Uterus (tissue), 4 donors: ENCODE measurements around the gene TTC34. TPM values are rescaled to one million over a fixed set of nuclear protein-coding genes. Genes with fewer than 3 reads are reported as not detected.

Experiments
- DNase-seq, 2 donors: peaks; one replicate each; pipeline ENCODE4 v3.0.0-alpha.2; 2019 to 2020
- H3K27ac ChIP-seq, 2 donors: fragments of 200-600 bp; sonication (generic); 1 replicate in 1 of 2; 2 replicates in 1 of 2; pipeline ENCODE4 v1.5.1; 2016 to 2018
- H3K27me3 ChIP-seq, 2 donors: fragments of 200-600 bp; sonication (generic); one replicate each; pipeline ENCODE4 v1.5.1; 2018 to 2019; ENCODE audit warnings: control low read depth in 1 of 2
- H3K36me3 ChIP-seq, 2 donors: fragments of 200-600 bp; sonication (generic); one replicate each; pipeline ENCODE4 v1.5.1; 2019; ENCODE audit warnings: control low read depth in 1 of 2
- H3K4me1 ChIP-seq, 2 donors: fragments of 200-600 bp; sonication (generic); one replicate each; pipeline ENCODE4 v1.5.1; 2018 to 2019; ENCODE audit warnings: control low read depth in 1 of 2
- H3K4me3 ChIP-seq, 2 donors: fragments of 200-600 bp; sonication (generic); 1 replicate in 1 of 2; 2 replicates in 1 of 2; pipeline ENCODE4 v1.5.1; 2018 to 2019; ENCODE audit warnings: mild to moderate bottlenecking in 1 of 2
- H3K9me3 ChIP-seq, 2 donors: fragments of 200-600 bp; sonication (generic); one replicate each; pipeline ENCODE4 v1.5.1; 2019; ENCODE audit warnings: control low read depth in 1 of 2
- POLR2A ChIP-seq, 2 donors: fragments of 450-650 bp; IDR thresholded peaks; one replicate each; pipeline ENCODE4 v1.6.1; 2016; ENCODE audit warnings: antibody characterized with exemption in 2 of 2, mild to moderate bottlenecking in 1 of 2, moderate library complexity in 1 of 2
- intact Hi-C: fragments of 100-400 bp; cut with DNase I; formaldehyde crosslinking; loops from one replicate; pipeline ENCODE4 v1.15.1; 2023; ENCODE audit warnings: low total_unique reads
- total RNA-seq, 4 donors: library from RNA; depleted of rRNA in 3 of 4; stranded (reverse); fragments of >200 nt in 3 of 4; gene quantifications; one replicate each; pipeline versions ENCODE4 v1.1.0 to v1.2.4, GENCODE V29; 2014 to 2023
- TF ChIP-seq, protein P1 (sequence below), 4 experiments: fragments of 200-600 bp in 2 of 4; fragments of 450-650 bp in 2 of 4; sonication (generic) in 2 of 4; IDR thresholded peaks; one replicate each; pipeline ENCODE4 v1.5.1; 2016 to 2019; ENCODE audit warnings: antibody characterized with exemption in 4 of 4, mild to moderate bottlenecking in 2 of 4, moderate library complexity in 1 of 4
- donor health status: DM: yes; HTN: yes; CAD: no.

TTC34 gene
- total RNA-seq, 4 donors from 2014 or later = 0.29 to 2.9 (median 0.43) TPM

DNA sequence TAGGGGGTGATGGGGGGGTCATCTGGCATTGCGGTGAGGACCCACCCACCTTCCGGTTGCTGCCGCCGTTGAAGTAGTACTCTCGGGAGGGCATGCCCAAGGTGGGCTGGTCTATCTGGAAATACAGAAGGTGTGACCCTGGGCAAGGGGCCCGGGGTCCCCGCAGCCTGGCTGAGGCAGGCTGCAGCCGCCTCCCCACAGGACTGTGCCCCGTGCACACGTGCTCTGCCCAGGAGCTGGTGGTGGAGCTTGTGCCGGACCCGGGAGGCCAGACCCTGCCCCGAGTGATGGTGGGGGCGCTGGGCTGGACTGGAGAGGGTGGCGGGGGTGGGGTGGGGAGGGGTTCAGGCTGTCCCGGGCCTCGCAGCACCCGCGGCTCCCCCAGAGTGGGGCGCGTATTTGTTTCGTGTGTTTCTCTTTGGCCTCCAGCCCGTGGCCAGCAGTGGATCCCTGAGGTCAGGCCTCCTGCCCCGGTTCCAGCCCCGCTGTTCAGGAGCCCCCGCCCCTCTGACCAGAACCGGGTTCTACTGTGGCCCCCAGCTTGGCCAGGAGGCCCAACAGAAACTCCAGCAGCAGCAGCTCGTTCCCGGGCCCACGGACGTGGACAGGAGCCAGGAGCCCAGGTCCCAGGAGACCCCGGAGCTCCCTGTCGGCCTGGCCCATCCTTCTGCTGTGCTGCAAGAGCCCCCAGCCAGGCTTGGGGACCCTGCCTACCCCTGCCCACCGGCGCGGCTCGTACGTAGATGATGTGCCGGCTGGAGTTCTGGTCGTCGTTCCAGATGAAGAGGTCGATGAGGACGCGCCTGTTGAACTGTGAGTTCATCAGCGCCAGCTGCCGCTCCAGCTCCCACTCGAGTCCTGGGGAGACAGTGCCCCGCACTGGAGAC is 195.7 kb downstream of the TTC34 start:
- intact Hi-C loops = no loop called here
- no peaks in the 10 kb centered on the region for H3K36me3 ChIP-seq
- H3K9me3 ChIP-seq = no peaks in the 10 kb centered on the region
- TF ChIP-seq, protein P1, sequence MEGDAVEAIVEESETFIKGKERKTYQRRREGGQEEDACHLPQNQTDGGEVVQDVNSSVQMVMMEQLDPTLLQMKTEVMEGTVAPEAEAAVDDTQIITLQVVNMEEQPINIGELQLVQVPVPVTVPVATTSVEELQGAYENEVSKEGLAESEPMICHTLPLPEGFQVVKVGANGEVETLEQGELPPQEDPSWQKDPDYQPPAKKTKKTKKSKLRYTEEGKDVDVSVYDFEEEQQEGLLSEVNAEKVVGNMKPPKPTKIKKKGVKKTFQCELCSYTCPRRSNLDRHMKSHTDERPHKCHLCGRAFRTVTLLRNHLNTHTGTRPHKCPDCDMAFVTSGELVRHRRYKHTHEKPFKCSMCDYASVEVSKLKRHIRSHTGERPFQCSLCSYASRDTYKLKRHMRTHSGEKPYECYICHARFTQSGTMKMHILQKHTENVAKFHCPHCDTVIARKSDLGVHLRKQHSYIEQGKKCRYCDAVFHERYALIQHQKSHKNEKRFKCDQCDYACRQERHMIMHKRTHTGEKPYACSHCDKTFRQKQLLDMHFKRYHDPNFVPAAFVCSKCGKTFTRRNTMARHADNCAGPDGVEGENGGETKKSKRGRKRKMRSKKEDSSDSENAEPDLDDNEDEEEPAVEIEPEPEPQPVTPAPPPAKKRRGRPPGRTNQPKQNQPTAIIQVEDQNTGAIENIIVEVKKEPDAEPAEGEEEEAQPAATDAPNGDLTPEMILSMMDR (IDR thresholded peaks at IDR 0.05) = no peak
- TF ChIP-seq POLR2A (IDR thresholded peaks at IDR 0.05) = no peak
- no peaks in the 10 kb centered on the region for H3K4me1 ChIP-seq
- peaks cover 0 to 5% of the 10 kb centered on the region in 2 donors for H3K27me3 ChIP-seq
- no peak for DNase-seq
- no peak overlapping the region for H3K4me3 ChIP-seq
- no peak overlapping the region for H3K27ac ChIP-seq

DNA sequence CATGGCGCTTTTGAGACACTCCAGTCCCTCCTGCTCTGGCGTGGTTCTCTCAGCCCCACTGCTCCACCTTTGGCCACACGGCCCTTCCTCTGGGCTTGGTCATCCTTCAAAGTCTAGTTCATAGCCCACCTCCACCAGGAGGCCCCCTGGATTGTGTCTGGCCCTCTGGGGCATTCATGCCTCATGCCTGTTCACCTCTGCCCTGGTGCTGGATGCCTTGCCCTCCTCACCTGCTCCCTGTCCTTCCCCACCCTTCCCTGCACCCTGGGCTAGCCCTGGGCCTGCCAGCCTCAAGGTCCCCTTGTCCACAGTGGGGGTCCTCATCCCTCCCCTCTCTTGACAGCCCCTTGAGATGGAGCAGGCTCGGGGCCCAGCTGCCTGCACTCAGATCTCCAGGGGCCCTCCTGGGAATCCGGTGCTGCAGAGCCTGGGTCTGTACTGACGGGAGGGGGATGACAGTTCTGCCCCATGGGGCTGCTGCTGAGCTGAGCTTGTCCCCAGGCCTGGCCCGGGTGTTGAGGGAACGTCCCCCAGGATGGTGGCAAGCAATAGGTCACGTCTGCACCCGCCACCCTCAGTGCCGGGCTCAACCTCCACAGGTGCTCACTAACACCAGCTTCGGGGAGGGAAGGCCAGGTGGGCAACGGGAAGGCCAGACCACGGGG is 196.5 kb downstream of the TTC34 start:
- Histone ChIP-seq H3K36me3 (no peaks in the 10 kb centered on the region), H3K4me3 (no peak overlapping the region), H3K4me1 (no peaks in the 10 kb centered on the region), H3K27ac (no peak overlapping the region), H3K9me3 (no peaks in the 10 kb centered on the region), H3K27me3 (peaks cover 0 to 5% of the 10 kb centered on the region in 2 donors)
- intact Hi-C loops = no loop called here
- no peak for DNase-seq
- TF ChIP-seq, protein P1 (IDR thresholded peaks at IDR 0.05) = no peak
- TF ChIP-seq POLR2A (IDR thresholded peaks at IDR 0.05) = no peak

DNA sequence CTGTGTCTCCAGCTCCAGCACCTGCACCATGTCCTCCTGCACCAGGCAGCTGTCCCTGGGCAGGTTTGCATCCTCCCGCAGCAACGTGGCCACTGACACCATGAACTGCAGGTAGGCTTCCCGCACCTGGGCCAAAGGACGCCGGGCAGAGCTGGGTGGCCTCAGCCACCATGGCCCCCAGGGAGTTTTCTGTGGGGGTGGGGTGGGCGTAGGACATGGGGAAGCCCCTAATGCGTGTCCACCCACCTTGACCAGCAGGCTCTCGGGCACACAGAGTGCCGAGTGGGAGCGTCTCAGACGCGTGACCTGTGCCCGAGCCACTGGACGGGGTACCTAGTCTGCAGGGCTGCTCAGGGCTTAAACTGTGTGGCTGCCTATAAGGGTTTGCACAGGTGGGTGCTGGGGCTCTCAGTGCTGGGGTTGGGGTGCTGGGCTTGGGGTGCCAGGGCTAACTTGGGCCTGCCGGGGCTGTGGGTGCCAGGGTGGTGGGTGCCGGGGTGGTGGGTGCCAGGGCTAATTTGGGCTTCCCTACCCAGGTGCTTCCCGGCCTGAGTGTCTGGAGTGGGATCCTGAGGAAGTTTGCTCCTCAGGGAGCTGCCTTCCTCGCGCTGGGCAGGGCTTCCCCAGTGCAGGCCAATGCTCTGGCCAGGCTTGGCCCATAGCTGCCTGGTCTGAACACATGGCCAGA is 197.2 kb downstream of the TTC34 start:
- H3K4me1 ChIP-seq = no peaks in the 10 kb centered on the region
- peaks cover 0 to 5% of the 10 kb centered on the region in 2 donors for H3K27me3 ChIP-seq
- no peak for TF ChIP-seq POLR2A (IDR thresholded peaks at IDR 0.05)
- H3K9me3 ChIP-seq = no peaks in the 10 kb centered on the region
- no peak overlapping the region for H3K4me3 ChIP-seq
- no peak for DNase-seq
- H3K27ac ChIP-seq = no peak overlapping the region
- no peaks in the 10 kb centered on the region for H3K36me3 ChIP-seq
- intact Hi-C loops = no loop called here

DNA sequence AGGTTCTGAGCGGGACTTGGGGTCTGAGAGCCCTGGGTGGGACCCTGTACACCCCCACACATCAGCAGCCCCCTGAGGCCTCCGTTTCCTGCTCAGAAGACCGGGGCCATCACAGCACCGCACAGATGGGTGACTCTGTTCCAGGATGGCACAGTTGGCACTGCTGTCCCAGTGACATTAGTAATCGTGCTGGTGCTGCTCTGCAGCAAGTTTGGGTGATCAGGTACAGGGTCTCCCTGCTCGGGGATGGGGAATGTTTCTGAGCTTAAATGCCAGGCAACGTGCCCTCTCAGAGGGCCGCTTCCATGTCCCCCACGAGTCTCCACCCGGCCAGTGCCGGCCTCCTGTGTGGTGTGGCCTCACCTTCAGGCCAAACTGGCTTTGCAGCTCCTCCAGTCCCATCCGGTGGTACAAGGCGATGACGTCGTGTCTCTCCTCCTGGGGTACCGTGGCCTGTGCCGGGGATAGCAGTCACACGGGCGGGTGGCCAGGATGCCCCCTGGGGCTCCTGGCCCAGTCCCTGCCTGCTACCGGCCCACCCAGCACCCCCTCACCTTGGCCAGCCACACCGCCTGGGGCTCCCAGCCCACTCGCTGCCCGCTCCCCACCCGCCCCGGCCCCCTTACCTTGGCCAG is 197.9 kb downstream of the TTC34 start:
- no peaks in the 10 kb centered on the region for H3K36me3 ChIP-seq
- no peaks in the 10 kb centered on the region for H3K4me1 ChIP-seq
- H3K27me3 ChIP-seq = peaks cover 0 to 5% of the 10 kb centered on the region in 2 donors
- no peak overlapping the region for H3K27ac ChIP-seq
- TF ChIP-seq POLR2A (IDR thresholded peaks at IDR 0.05) = no peak
- TF ChIP-seq, protein P1 (IDR thresholded peaks at IDR 0.05) = no peak
- DNase-seq = no peak
- H3K9me3 ChIP-seq = peaks cover 0 to under 1% of the 10 kb centered on the region in 2 donors
- no peak overlapping the region for H3K4me3 ChIP-seq
- intact Hi-C loops = no loop called here

DNA sequence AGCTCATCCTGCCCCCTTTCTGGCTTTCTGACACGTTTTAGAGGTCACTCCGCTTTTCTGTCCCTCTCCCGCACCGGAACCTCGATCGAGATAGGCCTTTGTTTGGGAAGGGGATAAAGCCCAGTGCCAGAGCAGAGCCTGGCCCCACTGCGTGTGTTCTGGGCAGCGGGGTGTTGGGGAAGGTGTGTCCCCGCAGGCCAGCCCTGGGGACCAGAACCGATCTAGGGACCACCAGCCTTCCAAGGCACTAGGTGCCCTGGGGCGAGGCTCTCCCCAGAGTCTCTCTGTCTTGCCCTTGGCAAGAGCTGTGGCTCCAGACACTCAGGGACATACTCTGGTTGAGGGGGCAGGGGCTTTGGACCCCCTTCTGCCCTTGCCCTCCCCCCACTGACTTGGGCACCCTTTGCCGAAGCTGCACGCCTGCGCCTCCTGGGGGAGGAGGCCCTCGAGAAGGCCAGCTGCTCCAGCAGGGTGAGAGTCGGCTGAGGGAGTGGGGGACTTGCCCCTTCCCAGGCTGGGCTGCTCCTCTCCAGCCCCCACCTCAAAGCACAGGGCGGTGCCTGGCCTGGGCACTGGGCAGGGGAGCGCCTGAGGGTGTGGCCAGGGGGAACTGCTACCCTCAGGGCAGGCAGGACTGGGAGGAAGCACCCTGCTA is 198.5 kb downstream of the TTC34 start:
- Histone ChIP-seq H3K9me3 (peaks cover 0 to 4% of the 10 kb centered on the region in 2 donors), H3K4me3 (no peak overlapping the region), H3K27me3 (peaks cover 0 to 5% of the 10 kb centered on the region in 2 donors), H3K27ac (no peak overlapping the region), H3K36me3 (no peaks in the 10 kb centered on the region), H3K4me1 (no peaks in the 10 kb centered on the region)
- intact Hi-C loops = no loop called here
- no peak for TF ChIP-seq POLR2A (IDR thresholded peaks at IDR 0.05)
- TF ChIP-seq, protein P1 (IDR thresholded peaks at IDR 0.05) = no peak
- no peak for DNase-seq
